Breast epithelium (tissue), 4 donors: ENCODE data around the gene TYMP. TPM values are rescaled to one million over a fixed set of nuclear protein-coding genes. Genes with fewer than 3 reads are reported as not detected.

Experiments
- DNase-seq, 2 donors: peaks; one replicate each; pipeline ENCODE4 v3.0.0-alpha.2; 2019; ENCODE audit warnings: low spot score in 2 of 2
- H3K27ac ChIP-seq, 2 donors: fragments of 200-600 bp; sonication (generic) in 1 of 2; one replicate each; pipeline ENCODE4 v1.5.1; 2016 to 2019; ENCODE audit warnings: mild to moderate bottlenecking in 1 of 2
- H3K27me3 ChIP-seq, 2 donors: fragments of 200-600 bp; sonication (generic) in 1 of 2; one replicate each; pipeline versions ENCODE4 v1.5.1 to v1.6.0; 2017 to 2019; ENCODE audit warnings: control low read depth in 1 of 2, mild to moderate bottlenecking in 1 of 2
- H3K36me3 ChIP-seq: fragments of 200-600 bp; one replicate; pipeline ENCODE4 v1.5.1; 2019
- H3K4me1 ChIP-seq, 2 donors: fragments of 200-600 bp; sonication (generic); one replicate each; pipeline ENCODE4 v1.5.1; 2016 to 2019; ENCODE audit warnings: control low read depth in 1 of 2
- H3K4me3 ChIP-seq, 3 donors: fragments of 200-600 bp; sonication (generic); 1 replicate in 2 of 3; 2 replicates in 1 of 3; pipeline ENCODE4 v1.5.1; 2016 to 2019; ENCODE audit warnings: mild to moderate bottlenecking in 3 of 3, moderate library complexity in 2 of 3
- H3K9me3 ChIP-seq, 2 donors: fragments of 200-600 bp; sonication (generic) in 1 of 2; one replicate each; pipeline ENCODE4 v1.5.1; 2016 to 2019; ENCODE audit warnings: control low read depth in 1 of 2
- POLR2A ChIP-seq: fragments of 450-650 bp; IDR thresholded peaks from one replicate; pipeline ENCODE4 v1.6.1; 2016; ENCODE audit warnings: antibody characterized with exemption, mild to moderate bottlenecking, moderate library complexity
- POLR2AphosphoS5 ChIP-seq, 3 donors: sonication (generic); formaldehyde crosslinking; IDR thresholded peaks; one replicate each; pipeline ENCODE4 v1.6.1; 2017; ENCODE audit warnings: antibody characterized with exemption in 3 of 3
- intact Hi-C: fragments of 100-400 bp; cut with DNase I; formaldehyde crosslinking; loops from one replicate; pipeline ENCODE4 v1.15.1; 2023; ENCODE audit warnings: low total_unique reads
- total RNA-seq, 3 donors: library from RNA; depleted of rRNA; stranded (reverse); fragments of >200 nt; gene quantifications; one replicate each; pipeline ENCODE4 v1.1.0, GENCODE V29; 2016
- TF ChIP-seq, protein P1 (sequence below), 3 donors: fragments of 450-650 bp; IDR thresholded peaks; one replicate each; pipeline ENCODE4 v1.5.1; 2016 to 2017; ENCODE audit warnings: antibody characterized with exemption in 3 of 3, mild to moderate bottlenecking in 3 of 3, moderate library complexity in 3 of 3

Gene TYMP
- total RNA-seq, 3 donors from 2014 or later: 44.6 to 115 (median 82.9) TPM

GRCh38 chr22:50531962-50532674 lies 2.3 kb upstream of the TYMP start:
- DNase-seq: peak; percentile 86 to 90
- no peaks in the 10 kb centered on the region for H3K36me3 ChIP-seq
- H3K9me3 ChIP-seq: no peaks in the 10 kb centered on the region
- TF ChIP-seq POLR2AphosphoS5 (IDR thresholded peaks at IDR 0.05) (peak in 2 of 3 donors; percentile 52 to 77), POLR2A (peak; percentile 38)
- TF ChIP-seq, protein P1, sequence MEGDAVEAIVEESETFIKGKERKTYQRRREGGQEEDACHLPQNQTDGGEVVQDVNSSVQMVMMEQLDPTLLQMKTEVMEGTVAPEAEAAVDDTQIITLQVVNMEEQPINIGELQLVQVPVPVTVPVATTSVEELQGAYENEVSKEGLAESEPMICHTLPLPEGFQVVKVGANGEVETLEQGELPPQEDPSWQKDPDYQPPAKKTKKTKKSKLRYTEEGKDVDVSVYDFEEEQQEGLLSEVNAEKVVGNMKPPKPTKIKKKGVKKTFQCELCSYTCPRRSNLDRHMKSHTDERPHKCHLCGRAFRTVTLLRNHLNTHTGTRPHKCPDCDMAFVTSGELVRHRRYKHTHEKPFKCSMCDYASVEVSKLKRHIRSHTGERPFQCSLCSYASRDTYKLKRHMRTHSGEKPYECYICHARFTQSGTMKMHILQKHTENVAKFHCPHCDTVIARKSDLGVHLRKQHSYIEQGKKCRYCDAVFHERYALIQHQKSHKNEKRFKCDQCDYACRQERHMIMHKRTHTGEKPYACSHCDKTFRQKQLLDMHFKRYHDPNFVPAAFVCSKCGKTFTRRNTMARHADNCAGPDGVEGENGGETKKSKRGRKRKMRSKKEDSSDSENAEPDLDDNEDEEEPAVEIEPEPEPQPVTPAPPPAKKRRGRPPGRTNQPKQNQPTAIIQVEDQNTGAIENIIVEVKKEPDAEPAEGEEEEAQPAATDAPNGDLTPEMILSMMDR (IDR thresholded peaks at IDR 0.05): no peak
- H3K4me3 ChIP-seq: peak overlapping the region; percentile 68 to 84 (median 68)
- H3K27me3 ChIP-seq: no peaks in the 10 kb centered on the region
- peak overlapping the region; percentile 98 to 99 for H3K27ac ChIP-seq
- H3K4me1 ChIP-seq: no peaks in the 10 kb centered on the region
- intact Hi-C loops: no loop called here

GRCh38 chr22:50531546-50531961 lies 1.7 kb upstream of the TYMP start:
- Histone ChIP-seq H3K27me3 (no peaks in the 10 kb centered on the region), H3K4me1 (peaks cover 0 to 2% of the 10 kb centered on the region in 2 donors), H3K27ac (peak overlapping the region; percentile 98 to 99), H3K9me3 (no peaks in the 10 kb centered on the region), H3K4me3 (peak overlapping the region; percentile 68 to 84 (median 68)), H3K36me3 (no peaks in the 10 kb centered on the region)
- intact Hi-C loops: no loop called here
- DNase-seq: peak; percentile 71 to 72
- TF ChIP-seq POLR2AphosphoS5 (IDR thresholded peaks at IDR 0.05) (no peak), POLR2A (no peak)
- TF ChIP-seq, protein P1 (IDR thresholded peaks at IDR 0.05): no peak

DNA sequence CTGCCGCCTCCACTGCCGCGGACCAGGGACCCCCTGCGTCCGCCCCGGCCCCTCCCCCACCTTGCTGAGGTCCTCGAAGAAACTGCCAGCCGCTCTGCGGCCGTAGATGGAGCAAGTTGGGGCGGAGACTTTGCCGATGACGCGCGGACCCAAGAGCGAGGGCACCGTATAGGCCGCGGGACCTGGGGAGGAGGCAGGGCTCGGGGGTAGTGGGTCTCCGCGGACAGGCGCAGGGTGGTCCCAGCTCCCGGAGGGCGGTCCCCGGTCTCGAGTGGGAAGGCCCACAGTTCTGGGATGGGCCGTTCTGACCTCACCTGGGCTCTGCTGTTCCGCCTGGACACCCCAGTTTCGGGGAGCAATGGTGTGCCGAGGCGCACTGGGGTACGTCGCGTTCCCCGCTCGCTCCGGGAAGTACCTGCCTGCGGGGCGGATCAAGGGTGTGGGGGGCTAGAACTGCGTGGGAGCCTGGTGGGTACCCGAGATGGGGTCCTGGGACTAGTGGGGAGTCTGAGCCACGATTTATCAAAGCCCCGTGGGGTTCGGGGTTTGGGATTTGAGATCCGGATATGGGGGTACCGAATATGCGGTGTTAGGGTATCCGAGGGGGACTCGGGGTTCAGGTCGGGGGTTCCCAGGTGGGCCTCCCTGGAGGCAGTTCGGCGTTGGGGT lies 1.2 kb upstream of the TYMP start:
- Histone ChIP-seq H3K27me3 (no peaks in the 10 kb centered on the region), H3K4me3 (peak overlapping the region; percentile 68 to 84 (median 68)), H3K36me3 (no peaks in the 10 kb centered on the region), H3K9me3 (no peaks in the 10 kb centered on the region), H3K4me1 (peaks cover 0 to 4% of the 10 kb centered on the region in 2 donors), H3K27ac (peak overlapping the region; percentile 98 to 99)
- peak; percentile 85 to 90 for DNase-seq
- peak; percentile 93 for TF ChIP-seq POLR2A
- TF ChIP-seq, protein P1 (IDR thresholded peaks at IDR 0.05): no peak
- TF ChIP-seq POLR2AphosphoS5 (IDR thresholded peaks at IDR 0.05): peak; percentile 17 to 92 (median 80)
- intact Hi-C loops: loop anchor here (1.0 kb wide), 1 partner anchor 23 kb away; the partner anchor contains the start of gene NCAPH2

DNA sequence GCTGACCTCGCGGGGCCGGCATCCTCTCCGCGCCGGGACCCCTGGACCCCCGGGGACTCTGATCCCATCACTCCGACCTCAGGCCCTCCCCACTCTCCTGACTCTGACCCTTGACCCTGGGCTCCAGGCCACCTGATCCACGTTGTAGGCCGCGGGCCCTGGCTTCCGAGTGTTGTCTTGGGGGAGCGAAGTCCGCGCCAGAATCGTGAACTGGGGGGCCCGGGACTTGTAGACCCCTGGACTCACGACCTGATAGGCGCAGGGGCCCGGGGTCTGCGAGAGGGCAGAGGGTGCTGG lies 716 bp upstream of the TYMP start:
- Histone ChIP-seq H3K9me3 (no peaks in the 10 kb centered on the region), H3K27me3 (no peaks in the 10 kb centered on the region), H3K27ac (peak overlapping the region; percentile 98 to 99), H3K36me3 (no peaks in the 10 kb centered on the region), H3K4me3 (peak overlapping the region; percentile 68 to 84 (median 68)), H3K4me1 (peaks cover 0 to 4% of the 10 kb centered on the region in 2 donors)
- no peak for TF ChIP-seq POLR2AphosphoS5 (IDR thresholded peaks at IDR 0.05)
- TF ChIP-seq, protein P1 (IDR thresholded peaks at IDR 0.05): no peak
- no peak for TF ChIP-seq POLR2A
- intact Hi-C loops: loop anchor here (1.0 kb wide), 1 partner anchor 22 kb away; the partner anchor contains the start of gene NCAPH2
- DNase-seq: no peak

DNA sequence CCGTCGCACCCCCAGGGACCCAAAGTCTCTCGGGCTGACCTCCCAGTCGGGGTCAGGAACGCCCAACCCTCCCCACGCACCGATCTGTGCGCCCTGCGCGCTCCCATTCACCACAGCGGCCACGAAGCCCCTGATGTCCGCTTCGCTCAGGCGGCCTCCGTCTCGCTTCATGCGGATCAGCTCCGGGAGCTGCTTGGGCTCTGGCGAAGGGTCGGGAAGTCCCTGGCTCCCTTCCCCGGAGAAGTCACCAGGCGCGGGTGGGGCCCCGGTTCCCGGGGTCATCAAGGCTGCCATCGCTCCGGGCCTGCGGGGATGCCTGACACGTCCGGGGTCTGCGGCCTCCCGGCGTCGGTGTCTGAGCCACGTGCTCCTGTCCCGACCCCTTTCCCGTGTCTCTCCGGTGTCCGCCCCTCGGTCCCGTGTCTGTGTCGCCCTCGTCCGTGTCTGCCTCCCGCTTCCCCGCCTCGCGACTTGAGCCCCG lies 356 bp downstream of the TYMP start:
- Histone ChIP-seq H3K4me3 (peak overlapping the region; percentile 68 to 84 (median 68)), H3K9me3 (no peaks in the 10 kb centered on the region), H3K36me3 (no peaks in the 10 kb centered on the region), H3K4me1 (peaks cover 5 to 7% of the 10 kb centered on the region in 2 donors), H3K27me3 (no peaks in the 10 kb centered on the region), H3K27ac (peak overlapping the region; percentile 98 to 99)
- TF ChIP-seq, protein P1 (IDR thresholded peaks at IDR 0.05): no peak
- TF ChIP-seq POLR2AphosphoS5 (IDR thresholded peaks at IDR 0.05): peak in 1 of 3 donors; percentile 8
- intact Hi-C loops: loop anchor here (5.0 kb wide), 1 partner anchor 53 kb away; the partner anchor contains the start of gene CHKB
- no peak for DNase-seq
